ENCODE results near the gene PCGF5.

DNA sequence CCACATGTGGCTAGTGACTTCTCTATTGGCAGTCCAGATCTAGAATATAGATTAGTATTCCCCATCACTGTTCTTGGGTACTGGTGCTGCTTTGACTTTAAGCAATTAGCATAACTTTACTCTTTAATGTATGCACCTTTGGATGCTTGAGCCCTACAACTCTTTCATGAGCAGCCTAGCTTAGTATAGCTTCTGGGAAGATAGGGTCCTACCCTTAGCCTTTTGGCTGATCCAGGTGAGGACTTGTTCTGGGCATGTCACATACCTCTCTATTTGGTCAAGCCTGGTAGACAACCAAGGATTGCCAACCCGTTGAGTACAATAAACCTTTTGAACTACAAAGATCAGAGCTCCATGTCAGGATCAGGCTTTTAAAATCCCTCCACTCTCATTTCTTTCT is 17.7 kb downstream of the PCGF5 start:
- no peak for TF ChIP-seq POLR2A (IDR thresholded peaks at IDR 0.05)
- TF ChIP-seq, protein P1, sequence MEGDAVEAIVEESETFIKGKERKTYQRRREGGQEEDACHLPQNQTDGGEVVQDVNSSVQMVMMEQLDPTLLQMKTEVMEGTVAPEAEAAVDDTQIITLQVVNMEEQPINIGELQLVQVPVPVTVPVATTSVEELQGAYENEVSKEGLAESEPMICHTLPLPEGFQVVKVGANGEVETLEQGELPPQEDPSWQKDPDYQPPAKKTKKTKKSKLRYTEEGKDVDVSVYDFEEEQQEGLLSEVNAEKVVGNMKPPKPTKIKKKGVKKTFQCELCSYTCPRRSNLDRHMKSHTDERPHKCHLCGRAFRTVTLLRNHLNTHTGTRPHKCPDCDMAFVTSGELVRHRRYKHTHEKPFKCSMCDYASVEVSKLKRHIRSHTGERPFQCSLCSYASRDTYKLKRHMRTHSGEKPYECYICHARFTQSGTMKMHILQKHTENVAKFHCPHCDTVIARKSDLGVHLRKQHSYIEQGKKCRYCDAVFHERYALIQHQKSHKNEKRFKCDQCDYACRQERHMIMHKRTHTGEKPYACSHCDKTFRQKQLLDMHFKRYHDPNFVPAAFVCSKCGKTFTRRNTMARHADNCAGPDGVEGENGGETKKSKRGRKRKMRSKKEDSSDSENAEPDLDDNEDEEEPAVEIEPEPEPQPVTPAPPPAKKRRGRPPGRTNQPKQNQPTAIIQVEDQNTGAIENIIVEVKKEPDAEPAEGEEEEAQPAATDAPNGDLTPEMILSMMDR (IDR thresholded peaks at IDR 0.05), result no peak
